Measurements from ENCODE around the gene BAIAP2L2. TPM values are rescaled to one million over a fixed set of nuclear protein-coding genes. Genes with fewer than 3 reads are reported as not detected.
A peak's percentile ranks its signal among the peaks of the same experiment; 100 is the strongest.
"Not testable (repeated sequence)": the region's sequence is repeated elsewhere in the genome, so short reads cannot be mapped to it uniquely, and the experiment has no call there.

The BAIAP2L2 gene, protein sequence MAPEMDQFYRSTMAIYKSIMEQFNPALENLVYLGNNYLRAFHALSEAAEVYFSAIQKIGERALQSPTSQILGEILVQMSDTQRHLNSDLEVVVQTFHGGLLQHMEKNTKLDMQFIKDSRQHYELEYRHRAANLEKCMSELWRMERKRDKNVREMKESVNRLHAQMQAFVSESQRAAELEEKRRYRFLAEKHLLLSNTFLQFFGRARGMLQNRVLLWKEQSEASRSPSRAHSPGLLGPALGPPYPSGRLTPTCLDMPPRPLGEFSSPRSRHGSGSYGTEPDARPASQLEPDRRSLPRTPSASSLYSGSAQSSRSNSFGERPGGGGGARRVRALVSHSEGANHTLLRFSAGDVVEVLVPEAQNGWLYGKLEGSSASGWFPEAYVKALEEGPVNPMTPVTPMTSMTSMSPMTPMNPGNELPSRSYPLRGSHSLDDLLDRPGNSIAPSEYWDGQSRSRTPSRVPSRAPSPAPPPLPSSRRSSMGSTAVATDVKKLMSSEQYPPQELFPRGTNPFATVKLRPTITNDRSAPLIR
- total RNA-seq (2014; rRNA removed), result 0.06 and 0.13 TPM in 2 replicates
- 0.16 TPM for polyA plus RNA-seq (2012)

- DNase-seq (ENCODE audit: low read depth), result no peak
Observed at GRCh38 chr22:38110008-38110862, at the start of gene BAIAP2L2. Gene BAIAP2L2 (minus strand): TSS chr22:38110684. CDS start chr22:38110525, 159 bp downstream.

GRCh38 chr22:38155703-38156102 lies 45.2 kb upstream of the BAIAP2L2 start:
- no peak for DNase-seq (ENCODE audit: low read depth)

- DNase-seq (ENCODE audit: low read depth), result not testable (repeated sequence)
Observed at GRCh38 chr22:38154563-38154915, 44.1 kb upstream of the BAIAP2L2 start.

- DNase-seq (ENCODE audit: low read depth), result no peak
Observed at GRCh38 chr22:38153821-38154562, 43.5 kb upstream of the BAIAP2L2 start.

DNA sequence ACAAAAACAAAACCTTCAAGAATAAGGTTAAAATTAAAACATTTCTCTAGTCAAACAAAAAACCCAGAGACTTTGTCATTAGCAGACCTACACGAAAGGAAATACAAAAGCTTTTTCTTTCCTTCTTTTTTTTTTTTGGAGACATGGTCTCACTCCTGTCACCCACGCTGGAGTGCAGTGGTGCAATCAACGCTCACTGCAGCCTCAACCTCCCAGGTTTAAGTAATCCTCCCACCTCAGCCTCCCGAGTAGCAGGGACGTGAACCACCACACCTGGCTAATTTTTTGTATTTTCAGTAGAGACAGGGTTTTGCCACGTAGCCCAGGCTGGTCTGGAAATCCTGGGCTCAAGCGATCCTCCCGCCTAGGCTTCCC lies 40.6 kb upstream of the BAIAP2L2 start:
- DNase-seq (ENCODE audit: low read depth), result no peak

GRCh38 chr22:38148245-38148644 lies 37.8 kb upstream of the BAIAP2L2 start:
- peak; percentile 44 for DNase-seq (ENCODE audit: low read depth)

DNA sequence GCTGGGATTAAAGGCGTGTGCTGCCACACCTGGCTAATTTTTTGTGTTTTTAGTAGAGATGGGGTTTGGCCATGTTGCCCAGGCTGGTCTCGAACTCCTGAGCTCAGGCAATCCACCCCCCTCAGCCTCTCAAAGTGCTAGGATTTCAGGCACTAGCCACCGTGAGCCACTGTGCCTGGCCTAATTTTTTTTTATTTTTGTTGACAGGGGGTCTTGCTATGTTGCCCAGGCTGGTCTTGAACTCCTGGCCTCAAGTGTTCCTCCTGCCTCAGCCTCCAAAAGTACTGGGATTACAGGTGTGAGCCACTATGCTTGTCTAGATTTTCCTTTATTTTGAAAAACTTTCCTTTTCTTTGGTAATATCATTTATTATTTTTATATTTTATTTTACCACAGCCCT lies 35.7 kb upstream of the BAIAP2L2 start:
- DNase-seq (ENCODE audit: low read depth), result not testable (repeated sequence)

DNA sequence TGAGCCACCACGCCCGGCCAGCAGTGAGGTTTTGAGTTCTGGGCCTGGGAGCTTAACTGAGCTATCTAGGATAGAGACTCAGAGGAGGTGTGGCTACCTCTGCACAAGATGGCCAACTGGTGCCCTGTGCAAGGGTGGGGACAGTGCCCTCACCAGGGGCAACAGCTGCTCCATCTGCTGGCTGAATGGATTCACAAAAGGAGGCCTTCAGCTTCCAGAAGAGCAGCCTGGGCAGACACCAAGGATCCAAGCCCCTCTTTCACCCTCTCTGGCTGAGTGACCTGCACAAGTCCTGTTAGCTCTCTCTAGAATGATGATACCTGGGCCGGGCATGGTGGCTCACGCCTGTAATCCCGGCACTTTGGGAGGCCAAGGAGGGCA lies 33.5 kb upstream of the BAIAP2L2 start:
- DNase-seq (ENCODE audit: low read depth), result no peak

GRCh38 chr22:38142606-38143005 lies 32.1 kb upstream of the BAIAP2L2 start:
- DNase-seq (ENCODE audit: low read depth), result no peak

DNA sequence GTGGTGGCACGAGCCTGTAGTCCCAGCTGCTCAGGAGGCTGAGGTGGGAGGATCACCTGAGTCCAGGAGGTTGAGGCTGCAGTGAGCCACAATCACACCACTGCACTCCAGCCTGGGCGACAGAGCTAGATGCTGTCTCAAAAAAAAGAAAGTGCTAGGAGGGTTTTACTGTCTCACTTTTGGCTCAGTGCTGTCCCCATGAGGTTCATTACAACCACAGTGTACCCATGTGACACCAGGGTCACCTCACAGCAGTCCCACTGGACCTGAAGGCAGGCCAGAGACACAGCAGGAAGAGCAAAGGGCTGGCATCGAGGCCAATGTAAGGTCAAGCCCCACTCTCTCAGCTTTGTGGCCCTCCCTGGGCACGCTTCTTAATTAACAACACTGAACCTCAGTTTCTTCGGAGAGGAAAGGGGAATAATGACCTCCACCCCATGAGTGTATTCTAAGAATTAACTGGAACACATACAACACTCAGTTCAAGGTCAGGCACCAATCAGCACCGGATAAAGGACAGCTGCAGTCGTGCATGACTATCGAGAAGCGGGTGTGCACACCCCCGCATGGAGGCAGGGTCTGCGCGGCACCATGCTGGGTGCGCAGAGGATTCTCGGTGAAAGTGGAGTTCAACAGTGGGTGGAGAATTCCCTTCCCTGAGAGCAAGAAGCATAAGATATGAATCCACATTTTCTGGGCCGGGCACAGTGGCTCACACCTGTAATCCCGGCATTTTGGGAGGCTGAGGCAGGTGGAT lies 30.9 kb upstream of the BAIAP2L2 start:
- DNase-seq (ENCODE audit: low read depth), result no peak

GRCh38 chr22:38139901-38140300 lies 29.4 kb upstream of the BAIAP2L2 start:
- DNase-seq (ENCODE audit: low read depth), result no peak

DNA sequence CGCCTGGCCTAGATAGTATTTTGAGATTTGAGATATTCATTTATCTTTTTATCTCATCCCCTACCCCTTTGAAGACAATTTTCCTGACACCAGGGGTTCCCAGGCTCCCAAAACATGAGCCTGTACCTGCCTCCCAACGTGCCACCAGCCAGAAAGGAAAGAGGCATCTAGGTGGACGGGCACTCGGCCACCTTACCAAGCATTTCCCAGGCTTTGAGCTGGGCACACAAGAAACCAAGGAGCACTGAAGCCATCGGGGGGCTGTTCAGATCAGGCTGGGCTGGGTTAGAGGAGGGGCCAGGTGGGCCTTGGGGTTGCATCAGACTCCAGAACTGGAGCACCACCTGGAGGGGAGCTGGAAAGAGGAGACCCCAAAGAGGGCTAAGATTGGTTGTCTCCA lies 28.5 kb upstream of the BAIAP2L2 start:
- no peak for DNase-seq (ENCODE audit: low read depth)

GRCh38 chr22:38137876-38138687 lies 27.6 kb upstream of the BAIAP2L2 start:
- DNase-seq (ENCODE audit: low read depth), result no peak

DNA sequence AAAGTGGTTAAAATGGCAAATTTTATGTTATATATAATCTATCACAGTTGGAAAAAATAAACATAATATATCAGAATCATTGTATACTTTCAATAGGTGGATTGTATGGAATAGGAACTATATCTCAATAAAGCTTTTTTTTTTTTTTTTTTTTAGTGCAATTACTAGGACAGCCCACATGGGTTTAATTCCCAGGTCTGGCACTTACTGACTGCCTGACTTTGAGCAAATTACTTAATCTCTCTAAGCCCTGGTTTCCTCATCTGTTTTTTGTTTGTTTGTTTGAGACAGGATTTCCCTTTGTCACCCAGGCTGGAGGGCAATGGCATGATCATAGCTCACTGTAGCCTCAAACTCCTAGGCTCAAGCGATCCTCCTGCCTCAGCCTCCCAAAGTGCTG lies 26.1 kb upstream of the BAIAP2L2 start:
- peak; percentile 10 for DNase-seq (ENCODE audit: low read depth)

DNA sequence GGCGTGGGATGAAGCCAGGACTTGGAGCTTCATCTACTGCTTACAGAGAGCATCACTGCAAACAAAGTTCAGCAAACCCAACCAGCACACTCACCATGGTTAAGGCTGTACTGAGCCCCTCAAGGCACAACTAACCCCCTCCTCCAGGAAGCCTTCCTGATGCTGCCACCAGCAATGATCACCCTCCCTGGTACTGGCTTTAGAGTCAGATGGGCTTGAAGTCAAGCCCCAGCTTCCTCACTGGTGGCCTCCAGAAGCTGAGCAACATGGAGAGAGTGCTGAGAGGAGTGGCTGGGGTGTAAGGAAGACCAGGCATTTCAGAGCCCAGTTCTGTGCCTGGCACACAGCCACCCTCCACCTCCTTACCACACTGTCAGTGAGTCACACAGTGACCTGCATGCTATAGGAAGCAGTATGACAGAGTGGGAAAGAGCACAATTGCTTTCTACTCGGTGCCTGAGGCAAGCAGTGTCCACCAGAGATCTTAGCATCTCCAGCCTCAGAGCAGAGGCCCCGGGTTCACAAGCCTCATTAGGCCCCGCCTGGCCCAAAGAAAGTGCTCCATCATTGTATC lies 24.7 kb upstream of the BAIAP2L2 start:
- DNase-seq (ENCODE audit: low read depth), result peak; percentile 79

- no peak for DNase-seq (ENCODE audit: low read depth)
Observed at GRCh38 chr22:38133331-38133730, 22.8 kb upstream of the BAIAP2L2 start.

- DNase-seq (ENCODE audit: low read depth), result no peak
Observed at GRCh38 chr22:38132794-38133193, 22.3 kb upstream of the BAIAP2L2 start.

DNA sequence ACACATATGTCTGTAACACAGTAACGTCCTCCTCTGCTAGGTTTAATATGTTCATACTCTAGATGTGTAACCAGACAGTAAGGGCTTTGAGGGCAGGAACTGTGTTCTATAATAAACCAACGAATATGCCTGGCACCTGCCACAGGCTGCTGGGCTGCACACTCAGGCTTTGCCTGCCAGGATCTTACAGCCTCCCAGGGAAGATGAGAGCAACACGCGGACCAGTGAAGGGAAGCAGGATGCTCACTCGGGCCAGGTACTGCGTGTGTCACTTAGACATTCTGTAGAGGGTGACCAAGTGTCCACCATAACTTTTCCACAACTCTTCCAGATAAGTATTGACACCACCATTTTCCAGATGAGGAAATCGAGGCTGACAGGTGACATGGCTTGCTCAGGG lies 21.7 kb upstream of the BAIAP2L2 start:
- DNase-seq (ENCODE audit: low read depth), result no peak

DNA sequence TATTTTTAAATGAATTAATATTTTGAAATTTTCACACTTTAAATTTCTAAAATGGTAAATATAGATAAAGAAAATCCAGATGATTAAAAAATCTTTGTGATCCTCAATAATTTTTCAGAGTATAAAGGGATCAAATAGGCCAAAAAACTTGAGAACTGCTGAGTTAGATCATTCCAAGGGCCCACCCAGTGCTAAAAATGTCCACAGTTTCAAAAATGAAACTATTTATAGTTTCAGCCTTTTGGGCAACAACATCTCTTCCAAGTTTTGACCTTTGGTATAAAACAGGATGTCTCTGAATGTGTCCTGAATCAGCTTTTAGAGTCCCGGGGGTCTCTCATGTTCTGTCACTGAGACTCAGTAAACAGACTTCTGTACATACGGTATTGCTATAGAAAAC lies 20.9 kb upstream of the BAIAP2L2 start:
- no peak for DNase-seq (ENCODE audit: low read depth)

GRCh38 chr22:38129856-38130255 lies 19.4 kb upstream of the BAIAP2L2 start:
- no peak for DNase-seq (ENCODE audit: low read depth)

All from LHCN-M2 (cell line).